ENCODE measurements around the gene SF3A1.

- TF ChIP-seq POLR2A (IDR thresholded peaks at IDR 0.05; ENCODE audit: low read depth, low read length) (no peak), SPI1 (IDR thresholded peaks at IDR 0.05; ENCODE audit: low read depth, low read length) (no peak), POLR2AphosphoS5 (IDR thresholded peaks at IDR 0.05; ENCODE audit: low read depth, low read length) (no peak)
Measured at GRCh38 chr22:30284666-30285065, 72.0 kb downstream of the SF3A1 start.
